AG04450 (cell line): ENCODE measurements around the gene MRPL18. TPM values are rescaled to one million over a fixed set of nuclear protein-coding genes. Genes with fewer than 3 reads are reported as not detected.
"Not testable (repeated sequence)": the region's sequence is repeated elsewhere in the genome, so short reads cannot be mapped to it uniquely, and the experiment has no call there.

ENCODE experiments used
- CTCF ChIA-PET: fragments of 300-600, 350-600 bp; formaldehyde crosslinking; extraction: SDS; loops from one replicate; lab custom pipeline; 2022; ENCODE audit warnings: antibody characterized with exemption, inconsistent platforms; lab: Charles Lee
- POLR2A ChIA-PET: fragments of 350-600 bp; formaldehyde crosslinking; extraction: SDS; loops from one replicate; lab custom pipeline; 2021; ENCODE audit warnings: antibody characterized with exemption, inconsistent platforms; lab: Yijun Ruan, JAX
- DNase-seq: peaks from one replicate; pipeline ENCODE4 v3.0.0-alpha.2; 2011; ENCODE audit warnings: low read depth, low spot score
- H3K27ac ChIP-seq: one replicate; pipeline ENCODE4 v1.5.1; 2012; ENCODE audit warnings: low read depth, low read length, control low read depth
- H3K27me3 ChIP-seq: one replicate; pipeline ENCODE4 v1.6.0; 2012; ENCODE audit warnings: low read length; ENCODE audit not compliant: control insufficient read depth, insufficient read depth
- H3K4me3 ChIP-seq: 2 replicates; pipeline ENCODE4 v1.5.1; 2011; ENCODE audit warnings: mild to moderate bottlenecking, low read depth, low read length, control low read depth
- H3K9me3 ChIP-seq: 2 replicates; pipeline ENCODE4 v1.5.1; 2012; ENCODE audit warnings: low read length; ENCODE audit not compliant: control insufficient read depth, insufficient read depth
- polyA minus RNA-seq: library from RNA; depleted of rRNA, polyadenylated mRNA; stranded (reverse); fragments of >200 nt; gene quantifications from 2 replicates; pipeline ENCODE4 v1.2.3, GENCODE V29; 2011; rRNA and poly(A)+ RNA removed
- polyA plus RNA-seq: library from polyadenylated mRNA; depleted of rRNA; stranded (reverse); fragments of >200 nt; gene quantifications from 2 replicates; pipeline ENCODE4 v1.2.3, GENCODE V29; 2011; rRNA removed
- TF ChIP-seq, protein P1 (sequence below): IDR thresholded peaks from 2 replicates; pipeline ENCODE4 v1.5.1; 2011; ENCODE audit warnings: low read depth, low read length, control low read depth, inconsistent platforms

The MRPL18 gene
- polyA plus RNA-seq (80.4 and 96.7 TPM in 2 replicates), polyA minus RNA-seq (26.6 and 31.1 TPM in 2 replicates)

DNA sequence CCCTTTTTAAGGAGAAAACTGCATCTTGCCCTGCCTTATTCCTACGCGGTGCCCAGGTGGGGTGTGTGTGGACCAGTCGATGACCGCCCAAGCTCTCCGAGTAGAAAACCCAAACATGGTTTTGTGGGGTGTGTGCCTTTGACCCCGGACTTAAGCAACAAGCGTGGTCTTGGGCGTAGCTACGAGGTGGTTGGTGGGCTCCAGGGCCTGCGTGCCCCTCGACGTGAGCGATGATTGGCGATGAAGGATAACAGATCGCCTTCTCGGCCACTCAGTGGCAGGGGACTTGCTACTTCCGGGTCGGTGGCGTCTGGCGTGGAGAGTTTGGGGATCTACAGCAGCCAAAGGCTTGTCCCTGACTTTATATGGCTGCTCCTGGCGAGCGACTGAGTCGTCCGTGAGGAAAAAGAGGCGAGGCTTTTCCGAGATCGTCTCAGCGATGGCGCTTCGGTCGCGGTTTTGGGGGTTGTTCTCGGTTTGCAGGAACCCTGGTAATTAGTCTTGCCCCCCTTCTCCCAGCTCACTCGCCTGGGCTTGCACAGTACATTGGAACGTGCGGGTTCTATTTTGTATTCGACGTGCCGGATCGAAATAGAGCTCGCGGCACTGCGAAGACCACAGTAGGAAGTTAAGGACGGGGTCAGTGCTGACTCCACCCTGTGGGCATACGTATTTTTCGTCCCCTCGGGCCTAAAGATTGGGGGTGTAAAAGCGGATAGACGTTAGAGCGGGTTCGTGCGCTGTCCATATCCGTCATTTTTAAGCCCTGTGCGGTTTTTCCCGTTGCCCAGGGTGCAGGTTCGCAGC is at the start of gene MRPL18:
Gene MRPL18, plus strand, starts transcription at position 319 of the 807 bp plus-strand sequence. Its CDS starts 121 bp downstream, at position 440.
- ChIA-PET POLR2A (interaction anchor here (0.6 to 3.2 kb wide), 8 partner anchors 29 to 1773 kb away, joined by 3 to 31 read pairs (median 7); partner anchors contain the start of genes ACAT2, SOD2 and WTAP), CTCF (interaction anchor here (0.7 to 2.7 kb wide), 4 partner anchors 63 to 298 kb away, joined by 3 to 16 read pairs (median 4); no protein-coding TSS in a partner anchor)
- peak; percentile 93 for DNase-seq
- TF ChIP-seq, protein P1, sequence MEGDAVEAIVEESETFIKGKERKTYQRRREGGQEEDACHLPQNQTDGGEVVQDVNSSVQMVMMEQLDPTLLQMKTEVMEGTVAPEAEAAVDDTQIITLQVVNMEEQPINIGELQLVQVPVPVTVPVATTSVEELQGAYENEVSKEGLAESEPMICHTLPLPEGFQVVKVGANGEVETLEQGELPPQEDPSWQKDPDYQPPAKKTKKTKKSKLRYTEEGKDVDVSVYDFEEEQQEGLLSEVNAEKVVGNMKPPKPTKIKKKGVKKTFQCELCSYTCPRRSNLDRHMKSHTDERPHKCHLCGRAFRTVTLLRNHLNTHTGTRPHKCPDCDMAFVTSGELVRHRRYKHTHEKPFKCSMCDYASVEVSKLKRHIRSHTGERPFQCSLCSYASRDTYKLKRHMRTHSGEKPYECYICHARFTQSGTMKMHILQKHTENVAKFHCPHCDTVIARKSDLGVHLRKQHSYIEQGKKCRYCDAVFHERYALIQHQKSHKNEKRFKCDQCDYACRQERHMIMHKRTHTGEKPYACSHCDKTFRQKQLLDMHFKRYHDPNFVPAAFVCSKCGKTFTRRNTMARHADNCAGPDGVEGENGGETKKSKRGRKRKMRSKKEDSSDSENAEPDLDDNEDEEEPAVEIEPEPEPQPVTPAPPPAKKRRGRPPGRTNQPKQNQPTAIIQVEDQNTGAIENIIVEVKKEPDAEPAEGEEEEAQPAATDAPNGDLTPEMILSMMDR: no peak
- Histone ChIP-seq H3K4me3 (peak within 1 kb of the TSS; percentile 98), H3K27me3 (no peaks in the 10 kb centered on the region), H3K9me3 (peaks cover 4% of the 10 kb centered on the region; the same call in 1 of the 2 replicates), H3K27ac (peak within 1 kb of the TSS; percentile 83)

DNA sequence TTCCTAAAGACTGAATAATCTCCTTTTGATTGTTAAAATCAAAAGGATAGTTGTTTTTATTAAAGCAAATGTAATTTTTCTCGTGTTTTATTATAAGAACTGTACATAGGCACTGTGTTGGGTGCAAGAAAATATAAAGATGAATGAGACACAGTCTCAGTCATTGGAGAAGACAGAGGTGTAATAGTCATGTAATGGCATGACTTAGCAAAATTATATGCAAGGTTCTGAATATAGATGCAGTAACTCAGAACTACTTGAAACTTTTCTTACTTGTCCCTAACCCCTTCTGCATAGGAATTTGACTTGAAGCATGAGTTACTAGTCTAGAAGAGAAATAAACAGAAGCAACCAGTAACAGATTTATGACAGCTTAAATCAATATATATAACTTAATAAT is 48.1 kb upstream of the MRPL18 start:
- CTCF ChIA-PET: interaction anchor here (0.6 kb wide), 1 partner anchor 10 kb away, joined by 3 read pairs; no protein-coding TSS in a partner anchor
- H3K4me3 ChIP-seq: no peak overlapping the region

DNA sequence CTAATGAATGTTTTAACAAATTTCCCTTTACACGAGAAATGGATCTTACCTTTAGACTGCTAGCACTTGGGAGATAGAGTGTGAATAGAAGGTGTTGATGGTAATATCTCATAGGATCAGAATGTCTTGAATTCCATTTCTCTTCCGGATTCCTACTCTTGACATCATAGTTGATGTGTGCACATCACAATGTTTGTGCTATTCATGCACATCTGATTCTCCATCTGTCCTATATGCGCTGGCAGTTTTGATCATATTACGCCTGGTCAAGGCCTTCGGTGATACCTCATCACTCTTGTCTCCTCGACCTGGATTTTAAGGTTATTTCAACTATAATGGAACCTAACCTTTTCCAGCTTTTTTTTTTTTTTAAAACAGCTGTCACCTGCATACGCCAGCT is 45.2 kb upstream of the MRPL18 start:
- TF ChIP-seq, protein P1: no peak
- no peak for DNase-seq
- no peak overlapping the region for H3K4me3 ChIP-seq
- ChIA-PET POLR2A (interaction anchor here (0.6 kb wide), 1 partner anchor 54 kb away, joined by 3 read pairs; no protein-coding TSS in a partner anchor), CTCF (no interaction called here)
- no peaks in the 10 kb centered on the region for H3K9me3 ChIP-seq
- no peaks in the 10 kb centered on the region for H3K27me3 ChIP-seq
- no peak overlapping the region for H3K27ac ChIP-seq

More for the DNA sequence above, 48.1 kb upstream of the MRPL18 start:
- no peaks in the 10 kb centered on the region for H3K9me3 ChIP-seq
- H3K27me3 ChIP-seq: no peaks in the 10 kb centered on the region
- TF ChIP-seq, protein P1: no peak
- POLR2A ChIA-PET: interaction anchor here (0.6 kb wide), 1 partner anchor 17 kb away, joined by 4 read pairs; no protein-coding TSS in a partner anchor
- H3K27ac ChIP-seq: no peak overlapping the region
- DNase-seq: no peak

DNA sequence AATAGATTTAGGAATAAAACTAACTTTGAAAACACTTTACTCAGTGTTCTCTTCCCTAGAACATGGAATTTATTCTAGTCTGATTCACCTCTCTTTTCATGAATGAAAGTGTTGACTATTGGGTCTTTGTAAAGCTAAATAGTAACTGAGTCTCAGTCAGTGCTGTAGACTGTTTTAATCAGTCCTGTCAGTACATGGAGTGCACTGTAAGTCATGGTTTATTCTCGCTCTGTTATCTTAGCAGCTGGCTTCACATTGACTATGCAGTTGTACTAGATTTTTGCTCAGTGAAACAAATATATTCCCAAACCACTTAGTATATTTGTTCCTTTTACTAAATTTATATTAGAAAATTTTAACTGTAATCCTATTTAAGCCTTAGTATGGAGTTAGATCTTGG is 43.5 kb upstream of the MRPL18 start:
- ChIA-PET CTCF (interaction anchor here (0.6 kb wide), 1 partner anchor 26 kb away, joined by 4 read pairs; no protein-coding TSS in a partner anchor), POLR2A (no interaction called here)
- no peak overlapping the region for H3K4me3 ChIP-seq
- H3K9me3 ChIP-seq: no peaks in the 10 kb centered on the region
- H3K27ac ChIP-seq: no peak overlapping the region
- TF ChIP-seq, protein P1: no peak
- H3K27me3 ChIP-seq: no peaks in the 10 kb centered on the region
- no peak for DNase-seq

DNA sequence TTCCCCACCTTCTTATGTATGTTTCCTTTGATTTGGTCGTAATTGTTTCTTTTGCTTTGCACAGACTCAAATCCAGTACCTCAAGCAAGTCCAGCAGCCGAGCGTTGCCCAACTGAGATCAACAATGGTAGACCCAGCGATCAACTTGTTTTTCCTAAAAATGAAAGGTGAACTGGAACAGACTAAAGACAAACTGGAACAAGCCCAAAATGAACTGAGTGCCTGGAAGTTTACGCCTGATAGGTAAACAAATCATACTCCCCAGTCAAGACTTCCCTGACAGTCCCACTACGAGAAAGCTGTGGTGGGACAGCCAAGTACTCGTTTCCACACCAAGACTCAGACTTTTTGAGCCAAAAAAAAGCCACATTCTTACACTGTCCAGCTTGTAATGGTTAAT is 42.1 kb upstream of the MRPL18 start:
- CTCF ChIA-PET, H3K27ac ChIP-seq, POLR2A ChIA-PET, H3K9me3 ChIP-seq, H3K4me3 ChIP-seq, H3K27me3 ChIP-seq, DNase-seq: not testable (repeated sequence)
